CD4-positive, alpha-beta T cell treated with Interleukin-2 at 100 ng/mL for 4 hours (primary cell): ENCODE measurements around the gene KDM8.
"Not testable (repeated sequence)": the region's sequence is repeated elsewhere in the genome, so short reads cannot be mapped to it uniquely, and the experiment has no call there.

Source experiments
- DNase-seq: peaks from one replicate; pipeline ENCODE4 v3.0.0-alpha.2; 2020; ENCODE audit warnings: low spot score

KDM8 gene

DNA sequence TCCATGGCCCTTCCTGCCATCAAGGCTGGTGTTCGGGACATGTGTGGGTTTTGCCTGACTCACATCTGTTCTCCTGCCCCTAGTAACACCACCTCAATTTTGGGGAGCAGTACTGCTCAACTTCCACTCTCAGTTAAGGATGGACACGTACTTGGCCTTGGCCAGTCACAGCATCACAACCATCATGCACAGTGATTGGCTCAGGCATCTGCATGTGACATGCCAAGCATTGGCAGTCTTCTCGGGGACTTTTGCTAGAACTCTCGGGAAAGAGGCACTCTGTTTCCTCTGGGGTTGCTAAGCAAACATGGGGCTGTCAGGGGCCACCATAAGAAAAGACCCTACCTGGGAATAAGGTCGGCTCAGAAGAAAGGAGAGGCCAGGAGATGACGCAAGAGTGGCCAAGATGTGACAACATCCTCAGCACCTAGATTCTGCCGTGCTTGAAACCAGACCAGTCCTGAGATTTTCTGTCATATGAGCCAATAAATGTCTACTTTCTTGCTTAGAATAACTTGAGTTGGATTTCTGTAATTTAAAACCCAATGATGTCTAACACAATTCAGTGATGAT is 11.9 kb upstream of the KDM8 start:
- no peak for DNase-seq

DNA sequence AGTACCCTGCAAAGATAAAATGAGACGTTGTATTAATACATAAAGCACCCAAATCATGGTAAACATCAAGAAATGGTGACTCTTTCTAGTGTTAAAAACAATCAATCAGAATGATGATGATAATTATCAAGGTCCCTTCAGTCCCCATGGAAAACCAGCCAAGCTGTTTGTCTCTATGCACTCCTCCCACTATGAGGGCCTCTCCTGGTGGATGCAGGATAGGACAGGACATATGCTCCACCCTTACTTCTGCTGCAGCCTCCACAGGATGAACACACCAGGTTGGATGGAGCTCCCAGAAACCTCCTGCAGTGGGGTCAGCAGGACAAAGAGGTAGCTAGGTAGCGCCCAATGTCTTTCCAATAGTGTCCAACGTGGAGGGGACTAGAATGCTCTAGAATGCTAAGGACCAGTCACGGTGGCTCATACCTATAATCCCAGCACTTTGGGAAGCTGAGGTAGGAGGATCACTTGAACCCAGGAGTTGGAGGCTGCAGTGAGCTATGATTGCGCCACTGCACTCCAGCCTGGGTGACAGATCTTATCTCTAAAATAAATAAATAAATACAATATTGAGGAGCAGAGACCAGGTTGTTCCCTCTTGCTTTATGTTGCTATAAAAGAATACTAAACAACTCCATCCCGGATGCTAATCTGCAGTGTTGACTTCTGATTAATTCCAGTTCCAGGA is 9.9 kb upstream of the KDM8 start:
- no peak for DNase-seq

DNA sequence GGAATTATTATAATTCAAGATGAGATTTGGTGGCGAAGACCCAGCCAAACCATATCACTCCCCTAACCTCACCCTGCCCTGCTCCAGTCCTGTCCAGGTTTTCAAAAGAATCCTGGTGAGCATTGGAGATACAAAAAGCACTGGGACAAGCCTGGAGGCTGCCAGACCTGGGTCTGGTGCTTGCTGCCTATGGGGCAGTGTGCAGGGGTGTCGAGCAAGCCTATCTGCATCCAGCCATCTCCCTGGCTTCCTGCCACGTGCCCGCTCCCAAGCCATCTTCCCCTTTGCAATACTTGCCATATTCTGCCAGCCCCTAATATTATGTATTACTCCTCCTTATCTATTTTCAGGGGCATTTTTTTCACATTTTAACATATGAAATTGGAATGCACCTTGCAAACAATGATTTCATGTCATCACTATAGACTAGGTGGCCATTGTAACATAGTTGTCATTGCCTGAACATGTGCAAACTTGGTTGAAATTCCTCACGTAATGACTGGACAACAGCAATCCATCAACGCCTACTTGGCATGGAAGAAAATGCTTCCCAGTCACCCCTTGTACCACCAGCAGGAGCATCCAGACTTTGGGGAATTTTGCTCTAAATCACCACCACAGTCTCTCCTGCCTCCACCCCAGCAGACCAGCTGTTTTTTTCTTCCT is 8.1 kb upstream of the KDM8 start:
- DNase-seq: no peak

DNA sequence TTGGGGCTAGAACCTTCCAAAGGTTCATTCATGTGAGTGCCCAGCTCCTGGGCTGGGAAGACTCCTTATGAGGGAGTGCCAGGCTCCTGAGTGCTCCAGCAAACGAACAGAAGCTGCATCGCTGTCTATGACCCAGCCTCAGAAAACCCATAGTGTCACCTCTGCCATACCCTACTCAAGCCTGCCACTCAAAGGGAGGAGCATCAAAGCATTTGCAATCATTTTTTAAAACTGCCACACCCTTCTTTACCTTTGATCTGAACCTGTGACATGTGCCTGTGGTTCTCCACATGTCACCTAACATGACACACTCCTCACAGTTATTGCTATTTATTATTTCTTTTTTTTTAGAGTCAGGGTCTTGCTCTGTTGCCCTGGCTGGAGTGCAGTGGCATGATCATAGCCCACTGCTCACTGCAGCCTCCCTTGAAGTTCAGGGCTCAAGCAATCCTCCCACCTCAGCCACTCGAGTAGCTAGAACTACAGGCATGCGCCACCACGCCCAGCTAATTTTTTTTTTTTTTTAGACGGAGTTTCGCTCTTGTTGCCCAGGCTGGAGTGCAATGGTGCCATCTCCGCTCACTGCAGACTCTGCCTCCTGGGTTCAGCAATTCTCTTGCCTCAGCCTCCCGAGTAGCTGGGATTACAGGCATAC is 7.3 kb upstream of the KDM8 start:
- peak; percentile 84 for DNase-seq

DNA sequence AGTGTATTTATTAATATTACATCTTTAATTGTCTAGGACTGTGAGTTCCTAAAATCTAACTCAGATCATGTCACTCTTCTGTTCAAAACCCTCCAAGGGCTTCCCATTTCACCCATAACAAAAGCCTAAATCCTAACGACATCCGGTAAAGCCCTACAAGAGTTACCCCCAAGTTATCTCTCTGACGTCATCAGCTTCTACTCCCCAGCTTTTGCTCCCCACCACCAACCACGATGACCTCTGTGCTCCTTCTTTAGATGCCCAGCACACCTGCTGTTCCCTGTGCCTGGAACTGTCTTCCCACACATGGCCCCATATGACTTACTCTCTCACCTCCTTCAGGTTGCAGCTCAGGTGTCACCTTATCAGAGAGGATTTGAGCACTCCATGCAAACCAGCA is 6.3 kb upstream of the KDM8 start:
- no peak for DNase-seq

DNA sequence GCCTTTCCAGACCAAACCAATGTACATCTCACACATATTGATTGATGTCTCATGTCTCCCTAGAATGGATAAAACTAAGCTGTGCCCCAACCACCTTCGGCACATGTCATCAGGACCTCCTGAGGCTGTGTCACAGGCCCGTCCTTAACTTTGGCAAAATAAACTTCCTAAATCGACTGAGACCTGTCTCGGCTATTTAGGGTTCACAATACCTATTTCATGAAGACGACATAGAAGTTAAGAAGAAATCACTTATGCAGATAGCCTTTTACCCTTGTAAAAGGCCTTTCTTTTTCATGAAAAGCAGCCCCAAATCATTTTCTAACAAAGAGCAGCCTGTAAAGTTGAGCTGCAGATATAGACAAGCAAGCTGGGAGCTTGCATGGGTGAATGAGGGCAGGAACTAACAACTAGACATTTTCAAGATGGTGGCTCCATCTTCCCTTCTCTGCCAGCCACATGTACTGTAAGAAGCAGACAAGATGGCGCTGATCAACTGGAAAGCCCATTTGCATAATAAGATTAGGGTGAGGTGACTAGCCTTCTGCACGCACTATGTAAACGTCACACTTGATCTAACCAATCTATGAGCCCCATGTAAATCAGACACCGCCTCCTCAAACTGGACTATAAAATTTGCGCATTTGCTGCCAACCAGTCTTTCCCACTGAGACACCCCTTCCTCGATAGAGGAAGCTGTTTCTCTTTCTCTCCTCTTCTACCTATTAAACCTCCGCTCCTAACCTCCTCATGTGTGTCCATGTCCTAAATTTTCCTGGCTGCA is 4.7 kb upstream of the KDM8 start:
- no peak for DNase-seq

DNA sequence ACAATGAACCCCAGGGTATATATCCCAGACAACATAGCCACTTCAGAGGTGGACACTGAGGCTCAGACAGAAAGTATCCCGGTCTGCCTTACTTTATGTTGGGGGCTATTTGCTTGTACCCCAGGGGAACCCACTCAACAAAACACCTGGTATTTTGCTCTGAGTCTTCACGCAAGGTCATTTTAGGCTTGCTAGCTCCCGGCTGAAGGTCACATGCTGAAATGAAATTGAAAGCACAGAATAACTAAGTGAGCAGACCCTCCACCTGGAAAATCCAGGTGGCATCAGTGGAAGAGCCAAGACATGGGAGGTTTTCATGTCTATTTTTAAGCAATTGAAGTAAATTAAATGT is 4.1 kb upstream of the KDM8 start:
- no peak for DNase-seq

DNA sequence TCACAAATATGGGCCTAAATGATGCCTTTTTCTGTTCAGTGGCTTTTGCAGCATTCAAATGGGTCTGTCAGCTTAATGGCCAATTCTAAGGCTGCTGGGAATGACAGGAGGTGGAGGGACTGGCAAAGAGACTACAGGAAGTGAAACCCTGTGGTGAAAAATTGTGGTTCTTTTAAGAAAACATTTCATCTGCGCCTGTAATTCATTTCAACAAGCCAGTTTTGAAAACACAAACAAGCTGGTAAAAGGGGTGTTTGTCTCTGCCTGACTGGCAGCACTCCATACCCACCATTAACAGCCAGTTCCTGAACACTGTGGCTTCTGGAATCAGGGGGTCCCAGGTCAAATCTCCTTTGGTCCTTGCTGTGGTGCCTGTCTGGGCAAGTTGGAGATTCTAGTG is 3.6 kb upstream of the KDM8 start:
- DNase-seq: peak; percentile 65

DNA sequence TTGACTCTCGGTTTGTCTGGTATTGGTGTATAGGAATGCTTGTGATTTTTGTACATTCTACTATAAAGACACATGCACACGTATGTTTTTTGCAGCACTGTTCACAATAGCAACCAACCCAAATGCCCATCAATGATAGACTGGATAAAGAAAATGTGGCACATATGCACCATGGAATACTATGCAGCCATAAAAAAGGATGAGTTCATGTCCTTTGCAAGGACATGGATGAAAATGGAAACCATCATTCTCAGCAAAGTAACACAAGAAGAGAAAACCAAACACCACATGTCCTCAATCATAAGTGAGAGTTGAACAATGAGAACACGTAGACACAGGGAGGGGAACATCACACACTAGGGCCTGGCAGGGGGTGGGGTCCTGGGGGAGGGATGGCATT is 2.4 kb upstream of the KDM8 start:
- not testable (repeated sequence) for DNase-seq

DNA sequence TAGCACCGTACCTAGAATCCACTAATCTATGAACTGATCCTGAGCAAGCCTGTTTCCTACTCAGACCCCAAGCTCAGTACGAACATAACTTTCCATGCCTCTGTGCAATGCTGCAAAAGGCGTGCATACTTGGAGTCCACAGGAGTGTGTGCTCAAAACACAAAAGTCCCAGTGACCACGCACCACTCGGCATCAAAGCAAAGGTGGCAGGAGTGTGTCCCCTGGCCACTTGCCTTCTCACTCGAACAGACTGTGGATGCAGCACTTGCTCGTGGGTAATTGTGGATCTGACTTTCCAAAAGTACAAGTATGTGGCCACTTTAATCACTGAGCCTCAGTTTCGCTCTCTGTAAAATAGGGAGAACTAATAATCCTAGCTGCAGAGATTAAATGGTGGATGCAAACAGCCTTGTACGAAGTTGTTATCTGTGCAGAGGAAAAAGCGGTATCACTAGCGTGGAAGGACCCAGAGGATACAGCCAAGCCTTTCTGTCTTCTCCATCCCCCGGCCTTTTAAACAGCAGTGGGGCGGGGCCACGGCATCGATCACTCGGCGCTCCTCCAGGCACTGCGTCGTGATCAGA is 311 bp upstream of the KDM8 start:
- peak; percentile 93 for DNase-seq

DNA sequence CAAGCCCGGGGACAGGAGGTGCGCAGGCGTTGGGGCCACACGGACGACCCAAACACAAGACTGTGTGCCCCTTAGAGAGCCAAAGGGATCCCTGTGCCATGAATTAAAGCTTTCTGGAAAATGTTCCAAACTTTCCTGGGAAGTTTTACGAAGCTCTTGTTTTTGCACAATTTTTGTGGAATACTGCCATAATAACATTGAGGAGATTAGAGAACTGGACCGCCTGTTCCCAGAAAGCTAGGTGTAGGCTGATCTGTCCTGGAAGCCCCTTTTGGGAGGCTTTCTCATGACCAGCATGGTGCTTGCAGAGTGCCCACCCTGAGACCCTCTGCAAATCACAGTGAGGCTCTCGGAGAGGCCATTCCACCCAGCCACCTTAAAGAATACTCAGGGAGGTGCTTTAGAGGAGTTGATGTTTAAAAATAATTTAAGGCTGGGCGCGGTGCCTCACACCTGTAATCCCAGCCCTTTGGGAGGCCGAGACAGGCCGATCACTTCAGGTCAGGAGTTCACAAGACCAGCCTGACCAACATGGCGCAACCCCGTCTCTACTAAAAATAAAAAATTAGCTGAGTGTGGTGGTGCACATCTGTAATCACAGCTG is 1.1 kb downstream of the KDM8 start:
- DNase-seq: no peak

DNA sequence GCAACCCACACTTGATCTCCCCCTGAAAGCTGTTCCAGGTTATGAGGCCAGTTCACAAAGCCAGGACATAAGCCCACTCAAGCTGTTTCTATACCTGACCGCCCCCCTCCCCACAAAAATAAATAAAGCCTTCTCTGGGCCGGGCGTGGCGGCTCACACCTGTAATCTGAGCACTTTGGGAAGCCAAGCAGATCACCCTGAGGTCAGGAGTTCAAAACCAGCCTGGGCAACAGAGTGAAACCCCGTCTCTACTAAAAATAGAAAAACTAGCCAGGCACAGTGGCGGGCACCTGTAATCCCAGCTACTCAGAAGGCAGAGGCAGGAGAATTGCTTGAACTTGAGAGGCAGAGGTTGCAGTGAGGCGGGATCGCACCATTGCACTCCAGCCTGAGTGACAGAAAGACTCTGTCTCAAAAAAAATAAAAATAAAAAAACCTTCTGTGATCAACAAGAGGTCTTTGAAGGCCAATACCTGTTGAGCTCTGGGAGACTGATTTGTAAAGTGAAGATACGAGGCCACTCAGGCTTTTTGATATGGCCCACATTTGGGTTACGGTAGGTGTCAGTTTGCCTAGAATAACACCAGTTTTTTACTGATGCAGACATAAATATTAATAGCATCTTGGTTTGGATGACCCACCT is 2.2 kb downstream of the KDM8 start:
- DNase-seq: no peak

DNA sequence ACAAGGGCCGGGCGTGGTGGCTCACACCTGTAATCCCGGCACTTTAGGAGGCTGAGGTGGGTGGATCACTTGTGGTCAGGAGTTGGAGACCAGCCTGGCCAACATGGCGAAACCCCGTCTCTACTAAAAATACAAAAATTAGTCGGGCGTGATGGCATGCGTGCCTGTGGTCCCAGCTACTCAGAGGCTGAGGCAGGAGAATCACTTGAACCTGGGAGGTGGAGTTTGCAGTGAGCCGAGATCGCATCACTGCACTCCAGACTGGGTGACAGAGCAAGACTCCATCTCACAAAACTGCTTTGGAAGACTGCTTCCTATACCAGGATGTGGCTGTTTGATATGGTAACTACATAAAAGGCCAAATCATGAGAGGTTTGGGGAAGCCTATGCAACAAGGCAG is 3.8 kb downstream of the KDM8 start:
- not testable (repeated sequence) for DNase-seq

DNA sequence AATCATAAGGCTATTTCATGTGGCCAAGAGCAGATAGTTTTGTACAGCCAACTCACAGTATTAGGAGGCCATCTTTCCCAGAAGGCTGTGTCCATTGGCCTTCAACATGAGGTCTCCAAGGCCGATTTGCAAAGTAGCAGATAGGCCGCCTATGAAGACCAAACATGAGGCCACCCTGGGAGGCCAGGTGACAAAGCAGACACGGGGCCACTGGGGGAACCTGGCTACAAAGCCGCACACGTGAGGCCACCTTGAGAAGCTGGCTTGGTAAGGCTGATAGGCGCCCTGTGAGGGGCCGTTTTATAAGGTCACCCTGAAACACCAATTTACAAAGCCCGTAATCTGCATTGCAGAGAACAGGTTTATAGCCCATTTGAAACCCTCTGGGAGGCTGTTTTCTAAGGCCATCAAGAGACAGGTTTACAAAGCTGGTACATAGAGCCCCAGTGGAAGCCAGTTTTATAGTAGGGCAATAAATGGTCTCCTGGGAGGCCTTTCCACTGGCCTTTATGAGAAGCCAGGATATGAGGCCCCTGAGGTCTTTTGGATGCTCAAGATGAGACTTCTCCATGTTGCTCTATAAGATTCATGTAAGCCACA is 4.9 kb downstream of the KDM8 start:
- no peak for DNase-seq

DNA sequence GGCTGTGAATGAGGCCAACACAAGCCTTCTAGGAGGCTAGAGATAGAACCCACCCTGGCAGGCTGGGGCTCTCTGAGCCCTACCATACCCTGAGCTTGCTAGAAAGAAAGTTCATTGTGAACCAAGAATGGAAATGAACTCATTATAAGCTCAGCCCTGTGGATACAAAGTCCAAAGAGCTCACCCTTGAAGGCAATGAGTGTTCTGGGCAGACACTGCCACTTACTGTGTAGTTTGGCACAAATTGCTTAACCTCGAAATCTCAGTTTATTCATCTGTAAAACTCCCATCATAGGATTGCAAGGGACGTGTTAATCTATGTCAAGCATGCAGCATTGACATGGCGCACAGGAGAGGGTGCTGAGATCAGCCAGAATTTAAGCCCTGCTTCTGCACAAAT is 5.5 kb downstream of the KDM8 start:
- no peak for DNase-seq

DNA sequence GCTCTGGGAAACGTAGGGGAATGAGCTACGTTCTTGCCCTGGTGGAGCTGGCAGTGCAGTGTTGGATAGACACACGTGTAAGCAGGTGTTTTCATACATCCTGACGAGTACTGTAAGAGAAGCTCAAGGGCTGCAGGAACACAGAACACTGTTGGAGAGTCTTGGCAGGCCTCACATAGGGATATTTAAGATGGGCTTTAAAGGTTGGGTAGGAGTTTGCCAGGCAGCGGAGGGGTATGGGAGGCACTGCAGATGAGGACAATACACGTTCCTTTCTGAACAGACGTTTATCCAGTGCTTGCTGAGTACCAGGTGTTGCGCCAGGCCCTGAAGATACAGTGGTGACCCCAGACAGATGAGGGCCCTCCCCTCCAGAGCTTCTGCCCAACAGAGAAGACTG is 6.3 kb downstream of the KDM8 start:
- DNase-seq: no peak

DNA sequence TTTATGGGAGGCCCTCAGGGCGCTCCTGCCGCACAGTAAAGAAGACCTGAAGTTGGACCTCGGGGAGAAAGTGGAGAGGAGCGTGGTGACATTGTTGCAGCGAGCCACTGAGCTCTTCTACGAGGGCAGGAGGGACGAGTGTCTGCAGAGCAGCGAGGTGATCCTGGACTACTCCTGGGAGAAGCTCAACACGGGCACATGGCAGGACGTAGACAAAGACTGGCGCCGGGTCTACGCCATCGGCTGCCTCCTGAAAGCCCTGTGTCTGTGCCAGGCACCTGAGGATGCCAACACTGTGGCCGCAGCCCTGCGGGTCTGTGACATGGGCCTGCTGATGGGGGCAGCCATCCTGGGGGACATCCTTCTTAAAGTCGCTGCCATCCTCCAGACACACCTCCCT is 6.8 kb downstream of the KDM8 start:
- DNase-seq: no peak

DNA sequence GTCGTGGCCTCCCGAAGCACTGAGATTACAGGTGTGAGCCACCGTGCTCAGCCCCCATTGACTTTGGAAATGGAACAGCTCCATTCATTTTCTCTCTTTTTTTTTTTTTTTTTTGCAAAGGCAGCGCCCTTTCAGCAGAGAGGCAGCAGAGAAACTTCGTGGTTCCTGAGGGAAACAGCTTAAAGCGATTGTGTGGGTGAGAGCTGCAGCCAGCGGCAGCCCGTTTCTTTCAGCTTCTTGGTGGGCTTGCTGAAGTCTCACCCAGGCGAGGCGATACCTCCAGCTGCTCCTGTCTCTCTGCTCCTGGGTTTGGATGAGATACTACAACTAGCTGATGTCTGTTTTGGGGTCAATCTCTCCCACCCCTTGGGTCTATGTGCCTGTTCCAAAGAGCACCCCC is 7.7 kb downstream of the KDM8 start:
- no peak for DNase-seq

DNA sequence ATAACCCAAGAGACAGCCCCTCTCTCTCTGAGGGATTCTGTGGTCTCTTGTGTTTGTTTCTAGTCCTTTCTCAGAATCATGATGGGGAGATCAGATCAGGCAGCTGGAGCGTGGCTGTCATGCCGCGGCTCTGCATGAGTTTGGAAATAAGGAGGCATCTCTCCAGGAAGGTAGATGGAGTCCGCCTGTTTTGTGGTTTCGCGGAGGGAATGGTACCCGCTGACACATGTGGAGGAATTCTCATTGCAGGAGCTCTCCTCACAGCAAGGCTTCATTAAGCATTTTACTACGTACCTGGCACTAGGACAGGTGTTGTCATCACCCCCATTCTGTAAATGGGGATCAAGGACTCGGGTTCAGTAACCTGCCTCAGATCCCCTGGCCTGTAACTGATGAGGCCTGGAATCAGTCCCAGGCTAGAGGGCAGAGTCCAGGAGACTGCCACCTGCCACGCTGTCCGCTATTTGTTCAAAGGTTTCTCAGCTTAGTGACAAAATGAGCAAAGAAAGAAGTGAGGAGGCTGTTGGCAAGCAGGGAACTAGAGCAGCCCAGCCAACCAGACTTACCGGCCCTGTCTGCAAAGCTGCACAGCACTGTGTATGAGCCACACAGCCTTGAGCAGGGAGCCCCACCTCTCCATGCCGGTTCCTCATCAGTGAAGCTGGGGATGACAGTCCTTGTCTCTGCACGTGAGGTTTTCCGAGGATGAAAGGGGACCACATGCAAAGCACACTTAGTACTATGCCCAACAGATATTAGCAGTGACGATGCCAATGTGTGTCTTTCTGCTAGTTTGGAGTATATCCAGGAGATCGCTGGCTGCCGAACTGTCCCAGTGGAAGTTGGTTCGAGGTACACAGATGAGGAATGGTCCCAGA is 11.0 kb downstream of the KDM8 start:
- DNase-seq: no peak

DNA sequence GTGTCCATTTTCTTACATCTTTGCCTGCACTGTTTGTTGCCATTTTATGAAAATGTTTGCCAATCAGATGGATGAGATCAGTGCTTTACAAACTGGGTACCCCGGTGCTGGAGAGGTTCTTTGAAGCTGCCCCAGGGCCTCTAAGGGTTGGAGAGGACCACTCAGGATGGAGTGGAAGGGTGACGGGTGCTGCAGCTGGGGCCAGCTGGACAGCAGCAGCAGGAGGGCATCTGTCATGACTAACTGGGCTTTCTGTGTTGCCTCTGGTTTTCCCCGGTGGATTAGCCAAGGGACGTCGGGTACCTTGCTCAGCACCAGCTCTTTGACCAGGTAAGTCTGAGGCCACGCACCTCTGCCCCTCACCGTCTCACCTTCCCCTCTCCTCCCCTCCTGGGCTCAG is 12.3 kb downstream of the KDM8 start:
- DNase-seq: no peak
